HepG2 (cell line): Measurements from ENCODE around the gene ITPRIP. TPM values are rescaled to one million over a fixed set of nuclear protein-coding genes. Genes with fewer than 3 reads are reported as not detected.

Experiments used
- ATF2 ChIP-seq: sonication (generic); formaldehyde crosslinking; IDR thresholded peaks from 2 replicates; pipeline ENCODE4 v1.4.0; 2020; ENCODE audit warnings: missing genetic modification reagents
- FOXA1 ChIP-seq, 2 experiments: fragments of 450-650 bp in 1 of 2; sonication (generic) in 1 of 2; formaldehyde crosslinking in 1 of 2; IDR thresholded peaks; 2 replicates each; pipeline versions ENCODE4 v1.4.0 to v1.6.1; 2016 to 2020; ENCODE audit warnings: missing genetic modification reagents in 1 of 2
- HINFP ChIP-seq: sonication (generic); formaldehyde crosslinking; IDR thresholded peaks from 2 replicates; pipeline ENCODE4 v1.4.0; 2020; ENCODE audit warnings: low read depth, mild to moderate bottlenecking, missing genetic modification reagents
- HOXA5 ChIP-seq: sonication (generic); formaldehyde crosslinking; IDR thresholded peaks from 2 replicates; pipeline ENCODE4 v1.4.0; 2020; ENCODE audit warnings: missing genetic modification reagents
- KAT7 ChIP-seq: IDR thresholded peaks from 2 replicates; pipeline ENCODE4 v1.6.1; 2018; ENCODE audit warnings: borderline replicate concordance, missing compliant biosample characterization
- RARA ChIP-seq: IDR thresholded peaks from 2 replicates; pipeline ENCODE4 v1.6.1; 2016; ENCODE audit warnings: missing genetic modification reagents, missing compliant biosample characterization
- SALL1 ChIP-seq: sonication (generic); formaldehyde crosslinking; IDR thresholded peaks from 2 replicates; pipeline ENCODE4 v1.8.0; 2022; ENCODE audit warnings: mild to moderate bottlenecking, missing genetic modification reagents
- SOX5 ChIP-seq: IDR thresholded peaks from 2 replicates; pipeline ENCODE4 v1.6.1; 2016; ENCODE audit warnings: borderline replicate concordance
- TEAD2 ChIP-seq: sonication (generic); formaldehyde crosslinking; IDR thresholded peaks from 2 replicates; pipeline ENCODE4 v1.9.0; 2021; ENCODE audit warnings: missing genetic modification reagents
- TOPORS ChIP-seq: sonication (generic); formaldehyde crosslinking; IDR thresholded peaks from 2 replicates; pipeline ENCODE4 v1.8.0; 2023; ENCODE audit warnings: mild to moderate bottlenecking, missing genetic modification reagents
- WIZ ChIP-seq: sonication (generic); formaldehyde crosslinking; IDR thresholded peaks from 2 replicates; pipeline ENCODE4 v1.5.1; 2020; ENCODE audit warnings: mild to moderate bottlenecking, missing genetic modification reagents
- ZKSCAN5 ChIP-seq: sonication (generic); formaldehyde crosslinking; IDR thresholded peaks from 2 replicates; pipeline ENCODE4 v1.5.1; 2020; ENCODE audit warnings: mild to moderate bottlenecking, missing genetic modification reagents
- ZNF317 ChIP-seq: sonication (generic); formaldehyde crosslinking; IDR thresholded peaks from 2 replicates; pipeline ENCODE4 v1.5.0; 2020; ENCODE audit warnings: mild to moderate bottlenecking, missing genetic modification reagents
- ZNF34 ChIP-seq: sonication (generic); formaldehyde crosslinking; IDR thresholded peaks from 2 replicates; pipeline ENCODE4 v1.4.0; 2020; ENCODE audit warnings: mild to moderate bottlenecking, missing genetic modification reagents, borderline replicate concordance
- ZNF431 ChIP-seq: sonication (generic); formaldehyde crosslinking; IDR thresholded peaks from 2 replicates; pipeline ENCODE4 v1.9.0; 2022; ENCODE audit warnings: missing genetic modification reagents, low read depth, mild to moderate bottlenecking, borderline replicate concordance
- ZNF572 ChIP-seq: sonication (generic); formaldehyde crosslinking; IDR thresholded peaks from 2 replicates; pipeline ENCODE4 v1.5.1; 2020; ENCODE audit warnings: mild to moderate bottlenecking, missing genetic modification reagents
- ZNF780A ChIP-seq: sonication (generic); formaldehyde crosslinking; IDR thresholded peaks from 2 replicates; pipeline ENCODE4 v1.8.0; 2022; ENCODE audit warnings: mild to moderate bottlenecking, missing genetic modification reagents, moderate library complexity
- ZXDC ChIP-seq: sonication (generic); formaldehyde crosslinking; IDR thresholded peaks from 2 replicates; pipeline ENCODE4 v1.5.0; 2020; ENCODE audit warnings: mild to moderate bottlenecking, missing genetic modification reagents
- polyA plus RNA-seq, 8 experiments: library from polyadenylated mRNA; depleted of rRNA in 3 of 8; stranded (reverse) in 7 of 8; unstranded in 1 of 8; fragments of >200 nt; fragmentation: Illumina TruSeq in 4 of 8; extraction: Trizol in 4 of 8; gene quantifications; 2 replicates each; pipeline versions ENCODE4 v1.2.1 to v1.2.3, GENCODE V29; 2011 to 2016; ENCODE audit warnings: low read depth in 4 of 8, missing spikeins in 1 of 8, mixed read lengths in 1 of 8; ENCODE audit not compliant: insufficient read depth in 1 of 8
- total RNA-seq, 5 experiments: library from RNA; depleted of rRNA; stranded (reverse); fragments of >200 nt; fragmentation: Illumina TruSeq; extraction: Trizol; gene quantifications; 2 replicates each; pipeline ENCODE4 v1.2.3, GENCODE V29; 2016; ENCODE audit warnings: low read depth in 1 of 5
- TF ChIP-seq, protein P1 (sequence below): sonication (generic); formaldehyde crosslinking; IDR thresholded peaks from 2 replicates; pipeline ENCODE4 v1.4.0; 2020; ENCODE audit warnings: missing genetic modification reagents
- TF ChIP-seq, protein P2 (sequence below): sonication (generic); formaldehyde crosslinking; IDR thresholded peaks from 2 replicates; pipeline ENCODE4 v1.4.0; 2020; ENCODE audit warnings: mild to moderate bottlenecking, low read depth, missing genetic modification reagents

Gene ITPRIP
- total and polyA plus RNA-seq, 2 of the 13 experiments (the other 11 are each of a cell fraction or from before 2014, with no cell fraction given): 1.00 to 2.8 TPM

DNA sequence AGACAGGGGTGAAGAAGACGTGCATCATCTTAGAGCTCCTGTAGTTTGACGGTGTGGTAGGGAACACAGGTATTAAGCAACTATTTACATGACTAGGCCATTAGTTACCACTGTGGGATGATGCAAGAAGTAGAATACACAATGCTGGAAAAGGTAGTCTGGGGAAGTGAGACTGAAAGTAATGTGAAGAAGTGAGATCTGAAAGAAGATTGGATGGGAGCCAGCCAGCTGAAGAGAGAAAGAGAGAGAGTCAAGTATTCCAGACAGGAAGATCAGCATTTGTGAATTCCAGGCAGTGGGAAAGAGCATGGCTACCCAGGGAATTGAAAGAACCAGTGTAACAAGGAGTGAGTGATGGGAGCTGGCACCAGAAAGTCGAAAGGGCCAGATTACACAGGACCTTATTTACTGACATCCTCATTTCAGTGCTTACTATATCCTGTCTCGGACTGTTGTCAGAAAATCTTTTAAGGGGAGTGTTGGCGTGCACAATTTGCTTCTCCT lies 11.4 kb upstream of the ITPRIP start (continued):
- no peak for TF ChIP-seq HINFP
- no peak for TF ChIP-seq ZNF572 (CRISPR knock-in tag)
- TF ChIP-seq TEAD2: no peak
- TF ChIP-seq ZKSCAN5 (CRISPR knock-in tag): peak; percentile 97
- TF ChIP-seq TOPORS: no peak
- TF ChIP-seq HOXA5 (CRISPR knock-in tag): peak; percentile 31; the same call in 1 of the 2 replicates
- TF ChIP-seq WIZ (CRISPR knock-in tag): no peak
- TF ChIP-seq ZNF34: 0 out of 2 replicates have a peak, but pooled peaks have one; percentile 62
- 0 out of 2 replicates have a peak, but pooled peaks have one; percentile 30 for TF ChIP-seq ATF2 (CRISPR knock-in tag)
- TF ChIP-seq ZXDC: no peak
- TF ChIP-seq FOXA1 (IDR thresholded peaks at IDR 0.05): no peak
- peak; percentile 71; the same call in 1 of the 2 replicates for TF ChIP-seq FOXA1 (CRISPR knock-in tag; IDR thresholded peaks at IDR 0.05)
- TF ChIP-seq SOX5 (CRISPR knock-in tag): peak; percentile 55
- peak; percentile 14; the same call in 1 of the 2 replicates for TF ChIP-seq RARA (CRISPR knock-in tag)
- TF ChIP-seq, protein P1, sequence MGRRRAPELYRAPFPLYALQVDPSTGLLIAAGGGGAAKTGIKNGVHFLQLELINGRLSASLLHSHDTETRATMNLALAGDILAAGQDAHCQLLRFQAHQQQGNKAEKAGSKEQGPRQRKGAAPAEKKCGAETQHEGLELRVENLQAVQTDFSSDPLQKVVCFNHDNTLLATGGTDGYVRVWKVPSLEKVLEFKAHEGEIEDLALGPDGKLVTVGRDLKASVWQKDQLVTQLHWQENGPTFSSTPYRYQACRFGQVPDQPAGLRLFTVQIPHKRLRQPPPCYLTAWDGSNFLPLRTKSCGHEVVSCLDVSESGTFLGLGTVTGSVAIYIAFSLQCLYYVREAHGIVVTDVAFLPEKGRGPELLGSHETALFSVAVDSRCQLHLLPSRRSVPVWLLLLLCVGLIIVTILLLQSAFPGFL (CRISPR knock-in tag): no peak
- TF ChIP-seq ZNF317 (CRISPR knock-in tag): 0 out of 2 replicates have a peak, but pooled peaks have one; percentile 26
- no peak for TF ChIP-seq ZNF431 (CRISPR knock-in tag)
- no peak for TF ChIP-seq SALL1 (CRISPR knock-in tag)
- TF ChIP-seq, protein P2, sequence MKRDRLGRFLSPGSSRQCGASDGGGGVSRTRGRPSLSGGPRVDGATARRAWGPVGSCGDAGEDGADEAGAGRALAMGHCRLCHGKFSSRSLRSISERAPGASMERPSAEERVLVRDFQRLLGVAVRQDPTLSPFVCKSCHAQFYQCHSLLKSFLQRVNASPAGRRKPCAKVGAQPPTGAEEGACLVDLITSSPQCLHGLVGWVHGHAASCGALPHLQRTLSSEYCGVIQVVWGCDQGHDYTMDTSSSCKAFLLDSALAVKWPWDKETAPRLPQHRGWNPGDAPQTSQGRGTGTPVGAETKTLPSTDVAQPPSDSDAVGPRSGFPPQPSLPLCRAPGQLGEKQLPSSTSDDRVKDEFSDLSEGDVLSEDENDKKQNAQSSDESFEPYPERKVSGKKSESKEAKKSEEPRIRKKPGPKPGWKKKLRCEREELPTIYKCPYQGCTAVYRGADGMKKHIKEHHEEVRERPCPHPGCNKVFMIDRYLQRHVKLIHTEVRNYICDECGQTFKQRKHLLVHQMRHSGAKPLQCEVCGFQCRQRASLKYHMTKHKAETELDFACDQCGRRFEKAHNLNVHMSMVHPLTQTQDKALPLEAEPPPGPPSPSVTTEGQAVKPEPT: peak; percentile 34; the same call in 1 of the 2 replicates
- TF ChIP-seq KAT7: no peak
- no peak for TF ChIP-seq ZNF780A
